ENCODE measurements around the gene LNPEP.

- TF ChIP-seq CTCF (IDR thresholded peaks at IDR 0.05) (no peak), CREB1 (CRISPR knock-in tag; IDR thresholded peaks at IDR 0.05) (no peak), E2F1 (CRISPR knock-in tag; IDR thresholded peaks at IDR 0.05) (no peak), ZNF317 (CRISPR knock-in tag; IDR thresholded peaks at IDR 0.05; ENCODE audit: borderline replicate concordance, low read depth) (no peak), PRDM15 (CRISPR knock-in tag; IDR thresholded peaks at IDR 0.05) (no peak), CREM (CRISPR knock-in tag; IDR thresholded peaks at IDR 0.05) (no peak)
These were observed 48.8 kb downstream of the LNPEP start for GRCh38 chr5:96984506-96985192.

Measured in WTC11 (cell line).